SHP77 treated with DMSO at 0.1 percent for 48 hours (cell line): Measurements from ENCODE around the gene ALG11.

Experiments
- DNase-seq: peaks from one replicate; lab custom pipeline; 2025; lab: John Stamatoyannopoulos, UW

Gene ALG11

GRCh38 chr13:51997186-51997585 lies 15.0 kb upstream of the ALG11 start:
- no peak for DNase-seq

- no peak for DNase-seq
Observed at GRCh38 chr13:51997641-51998330, 14.4 kb upstream of the ALG11 start.

- no peak for DNase-seq
Observed at GRCh38 chr13:51998723-51999509, 13.3 kb upstream of the ALG11 start.

DNA sequence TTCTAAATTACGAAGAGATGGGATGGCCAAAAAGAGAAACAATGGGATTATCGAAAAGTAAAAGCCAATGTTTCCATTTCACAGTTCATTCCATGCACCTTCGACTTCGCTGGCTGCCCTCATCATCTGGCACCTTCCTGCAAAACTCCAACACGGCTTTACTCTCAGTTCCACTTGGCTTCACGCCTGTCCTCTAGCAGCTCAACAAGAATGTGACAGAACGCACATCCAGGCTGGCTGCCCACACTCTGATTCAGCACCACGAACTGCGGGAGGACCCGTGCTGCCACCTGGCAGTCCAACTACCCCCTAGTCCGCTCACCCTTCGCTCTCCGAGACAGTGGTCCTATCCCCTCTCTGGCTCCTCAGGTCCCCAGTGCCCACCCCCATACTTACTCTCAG lies 12.7 kb upstream of the ALG11 start:
- no peak for DNase-seq

DNA sequence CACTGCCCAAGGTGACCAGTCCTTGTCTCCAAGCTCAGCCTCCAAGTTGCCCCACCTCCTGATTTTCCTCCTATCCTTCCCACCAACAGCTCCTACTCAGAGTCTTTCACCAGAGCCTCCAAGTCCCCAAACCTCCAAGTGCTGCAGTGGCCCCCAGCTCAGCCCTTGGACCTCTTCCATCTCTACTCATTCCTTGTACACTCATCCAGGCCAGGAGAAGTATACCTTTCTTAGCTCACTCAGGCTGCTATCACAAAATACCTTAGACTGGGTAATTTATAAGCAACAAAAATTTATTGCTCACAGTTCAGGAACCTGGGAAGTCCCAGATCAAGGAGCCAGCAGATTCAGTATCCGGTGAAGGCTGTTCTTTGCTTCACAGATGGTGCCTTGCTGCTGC lies 12.3 kb upstream of the ALG11 start:
- DNase-seq: no peak

- DNase-seq: no peak
Observed at GRCh38 chr13:52001120-52001731, 11.0 kb upstream of the ALG11 start.

- DNase-seq: no peak
Observed at GRCh38 chr13:52002361-52002760, 9.8 kb upstream of the ALG11 start.

DNA sequence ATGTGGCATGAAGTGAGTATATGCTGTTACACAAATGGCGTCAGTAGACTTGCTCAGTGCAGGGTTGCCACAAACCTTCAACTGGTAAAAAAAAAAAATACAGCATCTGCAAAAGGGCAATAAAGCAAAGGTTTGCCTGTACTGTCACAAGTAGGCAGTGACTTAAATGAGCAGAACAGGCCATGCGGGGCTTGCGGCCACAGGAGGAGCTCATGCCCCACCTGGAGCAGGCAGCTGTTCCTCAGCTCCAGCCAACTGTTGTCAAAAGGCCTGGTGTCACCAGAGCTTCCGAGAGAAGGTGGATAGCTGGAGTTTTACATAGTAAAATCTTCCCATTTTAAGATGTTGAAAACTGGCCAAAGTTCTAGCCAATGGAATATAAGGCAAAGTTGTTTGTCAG lies 8.7 kb upstream of the ALG11 start:
- no peak for DNase-seq

DNA sequence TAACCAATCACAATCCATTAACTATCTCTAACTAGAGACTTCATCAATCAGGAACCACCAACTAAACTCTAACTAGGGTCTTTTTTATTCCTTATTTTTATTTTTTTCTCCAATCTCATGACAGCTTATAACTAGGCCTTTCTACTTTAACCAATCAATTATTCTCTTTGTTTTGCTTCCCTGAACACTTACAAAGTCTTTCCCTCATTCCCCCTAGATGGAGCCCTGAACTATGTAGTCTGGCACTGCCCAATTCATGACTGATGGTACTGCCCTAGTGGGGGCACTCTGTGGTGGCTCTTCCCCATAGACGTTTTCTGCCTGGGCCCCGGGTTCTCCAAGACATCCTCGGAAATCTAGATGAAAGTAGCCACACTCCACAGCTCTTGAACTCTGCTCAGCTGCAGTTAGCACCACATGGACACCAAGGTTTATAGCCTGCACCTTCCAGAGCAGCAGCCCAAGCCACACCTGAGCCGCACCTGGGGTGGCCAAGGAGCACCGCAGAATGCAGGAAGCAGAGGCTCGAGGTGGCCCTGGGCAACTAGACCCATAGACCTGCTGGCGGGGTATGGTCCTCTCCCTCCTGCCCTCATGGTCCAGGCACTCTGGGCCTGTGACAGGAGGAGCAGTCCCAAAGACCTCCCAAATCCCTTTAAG lies 7.6 kb upstream of the ALG11 start:
- DNase-seq: no peak

DNA sequence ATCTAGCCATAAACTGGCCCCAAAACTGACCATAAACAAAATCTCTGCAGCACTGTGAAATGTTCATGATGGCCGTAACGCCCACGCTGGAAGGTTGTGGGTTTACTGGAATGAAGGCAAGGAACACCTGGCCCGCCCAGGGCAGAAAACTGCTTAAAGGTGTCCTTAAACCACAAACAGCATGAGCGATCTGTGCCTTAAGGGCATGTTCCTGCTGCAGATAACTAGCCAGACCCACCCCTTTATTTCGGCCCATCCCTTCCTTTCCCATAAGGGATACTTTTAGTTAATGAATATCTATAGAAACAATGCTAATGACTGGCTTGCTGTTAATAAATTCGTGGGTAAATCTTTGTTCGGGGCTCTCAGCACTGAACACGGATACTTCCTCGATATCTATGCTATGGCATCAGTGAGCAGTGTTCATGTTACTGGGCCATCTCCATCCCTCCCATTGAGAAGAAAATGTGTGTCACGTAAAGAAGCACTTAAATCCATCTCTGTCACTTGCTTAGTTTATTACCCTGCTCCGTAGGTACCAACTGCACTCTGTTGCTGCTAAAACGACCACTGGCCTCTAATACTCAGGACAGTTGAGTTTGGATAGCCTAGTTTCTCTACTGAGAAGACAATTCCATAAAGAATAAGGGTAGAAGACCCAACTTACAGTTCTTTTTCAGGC lies 6.2 kb upstream of the ALG11 start:
- DNase-seq: no peak

DNA sequence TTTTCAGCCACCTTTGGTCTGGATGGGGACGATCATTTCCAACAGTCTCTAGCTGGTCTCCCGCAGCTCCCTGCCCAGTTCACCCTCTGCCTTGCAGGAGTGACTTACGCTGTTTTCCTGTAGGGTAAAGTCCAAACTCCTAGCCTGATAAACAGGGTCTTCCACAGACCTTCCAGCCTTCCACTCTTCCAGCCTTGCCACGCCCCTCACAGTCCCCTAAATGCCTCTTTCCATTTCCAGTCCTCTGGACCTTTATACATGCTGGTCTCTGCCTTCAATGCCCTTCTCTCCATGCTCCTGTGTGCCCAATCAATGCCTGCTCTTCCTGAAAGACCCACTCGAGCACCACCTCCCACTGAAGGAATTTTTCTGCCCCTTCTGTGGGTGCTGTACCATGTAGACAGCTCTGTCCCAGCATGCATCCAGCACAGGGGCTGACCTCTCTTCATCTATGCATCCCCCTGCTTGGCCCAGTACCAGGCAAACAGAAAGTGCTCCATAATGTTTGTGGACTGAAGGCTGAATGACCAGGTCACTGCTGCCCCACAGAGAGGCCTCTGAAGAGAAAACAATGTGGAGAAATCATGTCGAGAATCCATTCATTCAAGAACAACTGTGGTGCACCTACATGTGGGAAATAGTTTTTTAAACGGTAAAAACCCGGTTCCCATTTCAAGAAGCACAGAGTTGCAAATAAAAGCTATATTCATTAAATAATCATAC lies 5.5 kb upstream of the ALG11 start:
- no peak for DNase-seq

DNA sequence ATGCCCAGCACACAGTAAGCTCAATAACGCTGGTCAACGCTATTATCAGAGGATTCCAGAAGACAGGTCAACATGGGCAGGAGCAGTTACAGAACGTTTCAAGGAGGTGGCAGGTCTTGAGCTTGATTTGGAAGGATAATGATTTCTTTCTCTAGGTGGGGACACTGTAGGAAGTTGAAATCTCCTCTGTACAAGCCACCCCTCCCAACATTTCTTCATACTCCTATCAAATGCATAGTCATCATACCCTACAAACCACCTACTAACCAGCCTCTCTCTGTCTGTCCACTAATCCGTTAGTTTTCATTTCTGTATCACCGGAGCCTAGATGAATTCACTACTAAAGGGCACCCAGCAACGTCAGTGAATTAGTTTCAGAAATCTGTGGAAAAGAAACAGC lies 2.3 kb upstream of the ALG11 start:
- no peak for DNase-seq

- no peak for DNase-seq
Observed at GRCh38 chr13:52010890-52011631, 1.1 kb upstream of the ALG11 start, which contains the start of gene ATP7B. ATP7B (minus strand) TSS chr13:52011450; CDS start chr13:52011337, 113 bp downstream.

- no peak for DNase-seq
Observed at GRCh38 chr13:52012512-52012836, 276 bp downstream of the ALG11 start.

DNA sequence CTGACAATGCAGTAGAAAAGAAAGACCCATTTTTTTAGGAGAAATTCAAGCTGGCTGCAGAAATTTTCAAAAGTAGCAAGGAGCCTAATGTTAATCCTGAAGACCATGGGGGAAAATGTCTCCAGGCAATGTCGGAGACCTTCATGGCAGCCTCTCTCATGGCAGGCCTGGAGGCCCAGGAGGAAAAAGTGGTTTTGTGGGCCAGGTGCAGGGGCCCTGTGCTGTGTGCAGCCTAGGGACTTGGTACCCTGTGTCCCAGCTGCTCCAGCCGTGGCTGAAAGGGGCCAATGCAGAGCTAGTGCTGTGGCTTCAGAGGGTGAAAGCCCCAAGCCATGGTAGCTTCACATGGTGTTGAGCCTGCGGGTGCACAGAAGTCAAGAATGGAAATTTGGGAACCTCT lies 4.1 kb downstream of the ALG11 start:
- no peak for DNase-seq

- no peak for DNase-seq
Observed at GRCh38 chr13:52020191-52020590, 8.0 kb downstream of the ALG11 start.

- DNase-seq: no peak
Observed at GRCh38 chr13:52022356-52022755, 10.2 kb downstream of the ALG11 start.

- no peak for DNase-seq
Observed at GRCh38 chr13:52024481-52024880, 12.3 kb downstream of the ALG11 start, which contains the start of gene UTP14C. UTP14C (plus strand) TSS chr13:52024691; CDS start chr13:52028805, 4,114 bp downstream.

DNA sequence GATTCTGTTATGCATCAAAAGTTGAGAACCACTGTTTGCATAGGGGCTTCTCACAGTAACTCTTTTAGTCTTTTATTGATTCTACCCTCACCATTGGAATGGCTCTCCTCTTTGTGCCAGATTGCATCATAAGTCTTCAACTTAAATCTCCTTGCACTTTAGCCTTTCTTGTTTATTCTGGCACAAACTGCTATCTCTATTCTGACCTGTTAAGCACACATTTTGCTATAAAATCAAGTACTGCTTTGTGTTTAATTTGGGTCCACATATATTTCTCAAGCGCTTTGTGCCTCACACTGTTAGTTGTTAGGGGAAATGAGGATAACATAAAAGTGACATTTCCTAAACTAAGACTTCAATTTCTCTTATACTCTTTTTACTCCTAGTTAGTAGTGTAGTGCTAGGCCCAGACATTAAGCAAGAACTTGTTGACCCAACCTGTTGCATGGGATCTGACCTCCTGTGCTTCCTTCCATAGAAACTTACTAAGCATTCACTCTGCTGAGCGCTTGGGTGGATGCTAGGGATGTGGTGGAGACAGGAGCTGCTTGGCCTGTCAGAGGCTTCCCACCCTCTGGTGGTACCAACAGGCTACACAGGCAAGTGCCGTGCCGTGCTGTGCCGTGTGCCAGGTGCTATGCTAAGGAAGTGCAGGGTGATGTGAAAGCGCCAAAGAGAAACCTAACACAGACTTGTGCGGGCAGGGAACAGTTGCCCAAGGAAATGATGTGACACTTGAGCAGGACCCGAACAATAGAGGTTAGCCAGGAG lies 13.5 kb downstream of the ALG11 start:
- DNase-seq: no peak

GRCh38 chr13:52026246-52026626 lies 14.0 kb downstream of the ALG11 start:
- DNase-seq: no peak
